CD4-positive, alpha-beta T cell treated with Interleukin-10 for 1 hour (primary cell): ENCODE results near the gene ZNF500.

Experiments used
- DNase-seq: peaks from one replicate; pipeline ENCODE4 v3.0.0-alpha.2; 2020

The ZNF500 gene

DNA sequence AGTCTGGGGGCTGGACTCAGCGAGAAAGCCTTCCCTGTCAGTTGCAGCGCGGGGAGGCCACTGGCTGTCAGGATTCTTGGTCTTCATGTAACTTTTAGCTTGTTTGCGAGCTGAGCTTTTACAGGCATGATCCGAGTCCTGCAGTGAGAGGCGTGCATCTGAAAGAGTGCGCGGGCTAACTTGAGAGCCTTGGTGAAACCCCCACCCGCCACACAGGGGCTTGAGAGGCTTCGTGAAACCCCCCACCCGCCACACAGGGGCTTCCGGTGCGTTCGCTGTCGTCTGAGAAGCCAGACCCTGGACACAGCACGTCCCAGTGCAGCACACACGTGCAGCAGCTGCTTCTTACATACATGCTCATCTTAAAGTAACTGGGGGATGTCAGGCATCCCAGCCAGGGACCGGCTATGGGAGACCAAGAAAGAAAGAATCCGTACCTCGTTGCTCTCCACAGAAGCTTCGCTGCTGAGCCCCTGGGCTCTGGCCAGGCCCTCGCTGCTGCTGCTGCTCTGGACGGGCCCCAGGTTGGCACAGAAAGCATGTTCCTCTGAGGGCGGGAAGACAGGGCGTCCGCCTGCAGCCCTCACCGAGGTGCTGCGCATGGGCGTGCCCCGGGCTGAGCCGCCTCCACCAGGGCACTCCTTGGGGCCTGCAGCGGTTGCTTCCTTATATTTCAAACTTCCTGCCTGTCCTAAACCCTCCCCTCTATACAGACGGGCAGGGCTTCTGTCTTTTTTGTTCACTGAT, 65.8 kb downstream of the ZNF500 start:
- DNase-seq = no peak

DNA sequence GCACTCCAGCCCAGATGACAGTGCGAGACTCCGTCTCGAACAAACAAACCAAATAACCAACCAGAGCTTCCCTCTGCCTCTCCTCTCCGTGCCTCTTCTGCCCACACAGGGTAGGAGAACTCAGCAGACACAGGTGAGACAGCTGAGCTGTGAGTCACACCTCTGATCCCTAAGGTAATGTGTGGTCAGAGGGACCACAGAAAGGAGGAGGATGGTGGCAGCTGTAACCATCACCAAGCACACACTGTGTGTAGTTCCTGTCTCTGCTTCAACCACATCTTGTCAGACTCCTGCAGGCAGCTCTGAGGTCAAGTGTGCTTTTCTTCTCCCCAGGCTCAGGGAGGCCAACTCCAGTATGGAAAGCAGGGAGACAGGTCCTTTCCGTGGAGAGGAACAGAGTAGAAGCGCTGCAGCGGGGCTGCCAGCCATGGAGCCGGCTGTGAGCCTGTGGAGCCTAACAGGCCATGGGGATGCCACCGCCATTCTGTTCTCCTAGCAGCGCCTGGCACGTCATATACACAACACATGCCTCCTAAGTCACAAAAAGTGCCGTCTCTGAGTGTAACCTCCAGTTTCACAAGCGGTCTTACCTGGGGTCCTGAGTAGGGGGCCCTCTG, 66.5 kb downstream of the ZNF500 start:
- peak; percentile 26 for DNase-seq

DNA sequence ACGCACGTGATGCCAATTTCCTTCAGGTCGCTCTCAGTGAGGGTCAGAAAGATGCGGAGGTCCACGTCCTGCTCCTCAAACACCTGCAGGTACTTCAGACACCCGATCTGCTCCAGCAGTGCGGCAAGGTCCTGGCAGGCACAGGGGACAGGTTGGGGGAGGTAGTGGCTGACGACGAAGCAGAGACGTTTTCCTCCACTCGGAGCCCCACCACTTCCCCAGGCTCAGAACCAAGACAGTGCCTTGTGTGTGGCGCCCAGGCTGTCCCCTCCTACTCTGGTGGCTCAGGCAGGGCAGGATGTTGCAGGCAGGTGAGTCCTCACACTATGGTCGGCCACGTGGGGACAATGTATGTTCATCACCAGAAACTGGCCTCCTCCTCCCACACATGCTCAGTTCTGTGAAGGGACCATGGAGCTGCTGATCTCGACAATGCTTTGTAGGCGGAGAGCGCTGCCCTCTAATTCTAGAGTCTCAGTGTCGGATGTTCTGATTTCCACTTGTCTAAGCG, 67.9 kb downstream of the ZNF500 start:
- no peak for DNase-seq

DNA sequence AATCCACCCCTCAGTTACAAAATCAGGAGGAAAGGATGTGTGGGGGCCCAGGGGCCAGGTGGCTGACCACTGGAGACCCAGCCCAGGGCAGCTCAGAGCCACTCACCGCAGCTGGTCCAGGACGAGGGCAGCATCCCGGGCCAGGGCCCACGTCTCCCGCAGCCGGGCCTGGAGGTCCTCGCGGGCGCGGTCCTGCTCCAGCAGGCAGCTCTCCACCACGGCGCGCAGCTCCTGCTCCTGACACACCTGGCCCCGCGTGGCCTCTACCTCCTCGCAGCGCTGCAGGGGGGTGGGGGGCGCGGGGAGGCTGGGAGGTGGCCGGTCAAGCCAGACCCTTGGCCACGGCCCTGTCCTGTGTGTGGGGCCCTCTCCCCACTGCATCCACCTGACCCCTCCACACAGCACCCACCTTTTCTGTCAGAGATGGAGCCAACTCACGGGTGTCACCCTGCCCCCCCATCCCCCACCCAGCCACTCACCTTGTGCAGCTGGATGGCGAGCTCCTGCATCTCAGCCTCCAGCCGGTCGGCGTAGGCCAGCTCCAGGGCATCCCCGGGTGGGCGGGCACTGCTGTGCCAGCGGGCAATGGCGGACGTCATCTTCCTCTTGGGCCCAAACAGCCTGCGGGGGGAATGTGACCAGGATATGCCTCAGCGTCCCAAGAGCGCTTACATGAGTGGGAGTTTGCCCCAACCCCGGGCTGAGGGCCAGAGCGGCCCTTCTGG, 68.5 kb downstream of the ZNF500 start:
- no peak for DNase-seq
